ENCODE results near the gene IQSEC1.

- TF ChIP-seq CTCF (IDR thresholded peaks at IDR 0.05) (no peak), POLR2A (IDR thresholded peaks at IDR 0.05) (no peak), POLR2AphosphoS5 (IDR thresholded peaks at IDR 0.05) (no peak)
Measured at GRCh38 chr3:12982619-12983101, 90.6 kb downstream of the IQSEC1 start.

Data from breast epithelium (tissue), 3 donors.